ENCODE results near the gene PCSK7. TPM values are rescaled to one million over a fixed set of nuclear protein-coding genes. Genes with fewer than 3 reads are reported as not detected.
A peak's percentile ranks its signal among the peaks of the same experiment; 100 is the strongest.

The PCSK7 gene
- polyA plus RNA-seq, 6 donors from 2014 or later: 27.8 to 61.9 (median 32.2) TPM

- H3K9me3 Mint-ChIP-seq: no peaks in the 10 kb centered on the region
- H3K27me3 Mint-ChIP-seq: no peaks in the 10 kb centered on the region
- no peak overlapping the region for H3K4me3 Mint-ChIP-seq
- H3K4me1 Mint-ChIP-seq: peaks cover 0 to 7% (median 0%) of the 10 kb centered on the region in 3 donors
- no peak overlapping the region for H3K27ac Mint-ChIP-seq
- ATAC-seq (ENCODE audit: low read depth in 2 of 2) (no peak), DNase-seq (no peak)
- H3K36me3 Mint-ChIP-seq: peaks cover 19 to 25% of the 10 kb centered on the region in 2 donors
Measured at GRCh38 chr11:117255966-117256365, 24.1 kb upstream of the PCSK7 start.

- Mint-ChIP-seq H3K27me3 (no peaks in the 10 kb centered on the region), H3K27ac (no peak overlapping the region), H3K9me3 (no peaks in the 10 kb centered on the region), H3K4me1 (peaks cover 0 to 7% (median 0%) of the 10 kb centered on the region in 3 donors), H3K36me3 (peaks cover 32 to 40% of the 10 kb centered on the region in 2 donors), H3K4me3 (no peak overlapping the region)
- no peak for DNase-seq
- no peak for ATAC-seq (ENCODE audit: low read depth in 2 of 2)
Measured at GRCh38 chr11:117251506-117251905, 19.6 kb upstream of the PCSK7 start.

- DNase-seq (no peak), ATAC-seq (ENCODE audit: low read depth in 2 of 2) (no peak)
- Mint-ChIP-seq H3K27ac (no peak overlapping the region), H3K27me3 (no peaks in the 10 kb centered on the region), H3K36me3 (peaks cover 25 to 28% of the 10 kb centered on the region in 2 donors), H3K4me3 (no peak overlapping the region), H3K4me1 (peaks cover 0 to 3% (median 0%) of the 10 kb centered on the region in 3 donors), H3K9me3 (no peaks in the 10 kb centered on the region)
Measured at GRCh38 chr11:117249571-117249970, 17.7 kb upstream of the PCSK7 start.

GRCh38 chr11:117248341-117248740, 16.5 kb upstream of the PCSK7 start:
- H3K4me3 Mint-ChIP-seq: no peak overlapping the region
- H3K27ac Mint-ChIP-seq: no peak overlapping the region
- H3K9me3 Mint-ChIP-seq: no peaks in the 10 kb centered on the region
- no peak for ATAC-seq (ENCODE audit: low read depth in 2 of 2)
- DNase-seq: no peak
- no peaks in the 10 kb centered on the region for H3K27me3 Mint-ChIP-seq
- peaks cover 0 to 3% (median 0%) of the 10 kb centered on the region in 3 donors for H3K4me1 Mint-ChIP-seq
- peaks cover 28 to 32% of the 10 kb centered on the region in 2 donors for H3K36me3 Mint-ChIP-seq

- H3K36me3 Mint-ChIP-seq: peaks cover 10 to 14% of the 10 kb centered on the region in 2 donors
- no peaks in the 10 kb centered on the region for H3K9me3 Mint-ChIP-seq
- no peak overlapping the region for H3K27ac Mint-ChIP-seq
- H3K27me3 Mint-ChIP-seq: no peaks in the 10 kb centered on the region
- DNase-seq (no peak), ATAC-seq (ENCODE audit: low read depth in 2 of 2) (no peak)
- no peak overlapping the region for H3K4me3 Mint-ChIP-seq
- peaks cover 0 to 2% (median 2%) of the 10 kb centered on the region in 3 donors for H3K4me1 Mint-ChIP-seq
Measured at GRCh38 chr11:117239295-117239694, 7.4 kb upstream of the PCSK7 start.

GRCh38 chr11:117238221-117238620, 6.3 kb upstream of the PCSK7 start:
- H3K27me3 Mint-ChIP-seq: no peaks in the 10 kb centered on the region
- no peaks in the 10 kb centered on the region for H3K9me3 Mint-ChIP-seq
- peaks cover 7 to 14% of the 10 kb centered on the region in 2 donors for H3K36me3 Mint-ChIP-seq
- peaks cover 1 to 13% (median 11%) of the 10 kb centered on the region in 3 donors for H3K4me1 Mint-ChIP-seq
- ATAC-seq (ENCODE audit: low read depth in 2 of 2): no peak
- H3K4me3 Mint-ChIP-seq: no peak overlapping the region
- no peak for DNase-seq
- peak overlapping the region in 1 of 6 donors; percentile 39 for H3K27ac Mint-ChIP-seq

GRCh38 chr11:117232911-117233409, 1.1 kb upstream of the PCSK7 start:
- no peaks in the 10 kb centered on the region for H3K9me3 Mint-ChIP-seq
- peak overlapping the region; percentile 76 to 99 (median 92) for H3K27ac Mint-ChIP-seq
- ATAC-seq (ENCODE audit: low read depth in 2 of 2): no peak
- no peaks in the 10 kb centered on the region for H3K27me3 Mint-ChIP-seq
- peak overlapping the region; percentile 85 to 98 (median 89) for H3K4me3 Mint-ChIP-seq
- no peak for DNase-seq
- peaks cover 31 to 56% (median 50%) of the 10 kb centered on the region in 3 donors for H3K4me1 Mint-ChIP-seq
- peaks cover 10 to 14% of the 10 kb centered on the region in 2 donors for H3K36me3 Mint-ChIP-seq

- DNase-seq: peak; percentile 74
- H3K9me3 Mint-ChIP-seq: no peaks in the 10 kb centered on the region
- peak within 1 kb of the TSS; percentile 95 to 100 (median 99) for H3K4me3 Mint-ChIP-seq
- peaks cover 31 to 57% (median 53%) of the 10 kb centered on the region in 3 donors for H3K4me1 Mint-ChIP-seq
- peaks cover 12 to 16% of the 10 kb centered on the region in 2 donors for H3K36me3 Mint-ChIP-seq
- peak within 1 kb of the TSS; percentile 98 to 100 (median 99) for H3K27ac Mint-ChIP-seq
- no peaks in the 10 kb centered on the region for H3K27me3 Mint-ChIP-seq
- ATAC-seq (ENCODE audit: low read depth in 2 of 2): peak; percentile 86
Measured at GRCh38 chr11:117232092-117232878, 412 bp upstream of the PCSK7 start, which contains the start of gene RNF214. Gene RNF214, plus strand, starts transcription at chr11:117232671. Its CDS starts 1,602 bp downstream, at chr11:117234273.

- Mint-ChIP-seq H3K36me3 (peaks cover 10 to 23% of the 10 kb centered on the region in 2 donors), H3K27me3 (no peaks in the 10 kb centered on the region), H3K4me3 (peak overlapping the region; percentile 95 to 99 (median 98)), H3K4me1 (peaks cover 35 to 64% (median 59%) of the 10 kb centered on the region in 3 donors), H3K27ac (peak overlapping the region; percentile 58 to 99 (median 96)), H3K9me3 (no peaks in the 10 kb centered on the region)
- no peak for ATAC-seq (ENCODE audit: low read depth in 2 of 2)
- DNase-seq: no peak
Measured at GRCh38 chr11:117230999-117231841, 653 bp downstream of the PCSK7 start.

- Mint-ChIP-seq H3K4me3 (peak overlapping the region; percentile 95 to 99 (median 98)), H3K9me3 (no peaks in the 10 kb centered on the region), H3K27ac (peak overlapping the region; percentile 38 to 99 (median 96)), H3K36me3 (peaks cover 10 to 23% of the 10 kb centered on the region in 2 donors), H3K27me3 (no peaks in the 10 kb centered on the region), H3K4me1 (peaks cover 35 to 64% (median 63%) of the 10 kb centered on the region in 3 donors)
- DNase-seq: peak; percentile 61
- peak; percentile 37 to 39 for ATAC-seq (ENCODE audit: low read depth in 2 of 2)
Measured at GRCh38 chr11:117230286-117230961, 1.4 kb downstream of the PCSK7 start.

GRCh38 chr11:117229931-117230285, 2.0 kb downstream of the PCSK7 start:
- H3K9me3 Mint-ChIP-seq: no peaks in the 10 kb centered on the region
- H3K27ac Mint-ChIP-seq: peak overlapping the region; percentile 86 to 99 (median 96)
- no peaks in the 10 kb centered on the region for H3K27me3 Mint-ChIP-seq
- H3K4me1 Mint-ChIP-seq: peaks cover 35 to 64% (median 63%) of the 10 kb centered on the region in 3 donors
- DNase-seq (no peak), ATAC-seq (ENCODE audit: low read depth in 2 of 2) (no peak)
- peaks cover 10 to 23% of the 10 kb centered on the region in 2 donors for H3K36me3 Mint-ChIP-seq
- H3K4me3 Mint-ChIP-seq: peak overlapping the region; percentile 95 to 99 (median 98)

GRCh38 chr11:117229411-117229810, 2.5 kb downstream of the PCSK7 start:
- Mint-ChIP-seq H3K27me3 (no peaks in the 10 kb centered on the region), H3K4me3 (peak overlapping the region in 6 of 8 donors; percentile 86 to 99 (median 96)), H3K27ac (peak overlapping the region in 3 of 6 donors; percentile 86 to 99 (median 92)), H3K36me3 (peaks cover 10 to 23% of the 10 kb centered on the region in 2 donors), H3K4me1 (peaks cover 35 to 63% (median 62%) of the 10 kb centered on the region in 3 donors), H3K9me3 (no peaks in the 10 kb centered on the region)
- ATAC-seq (ENCODE audit: low read depth in 2 of 2): no peak
- no peak for DNase-seq

Data from naive B cell (primary cell).